SW 1271 (cell line): ENCODE data around the gene ELF2.
A peak's percentile ranks its signal among the peaks of the same experiment; 100 is the strongest.
"Not testable (repeated sequence)": the region's sequence is repeated elsewhere in the genome, so short reads cannot be mapped to it uniquely, and the experiment has no call there.

Experiments
- DNase-seq, 2 experiments: peaks; one replicate each; lab custom pipeline; 2025; lab: John Stamatoyannopoulos, UW

ELF2 gene

DNA sequence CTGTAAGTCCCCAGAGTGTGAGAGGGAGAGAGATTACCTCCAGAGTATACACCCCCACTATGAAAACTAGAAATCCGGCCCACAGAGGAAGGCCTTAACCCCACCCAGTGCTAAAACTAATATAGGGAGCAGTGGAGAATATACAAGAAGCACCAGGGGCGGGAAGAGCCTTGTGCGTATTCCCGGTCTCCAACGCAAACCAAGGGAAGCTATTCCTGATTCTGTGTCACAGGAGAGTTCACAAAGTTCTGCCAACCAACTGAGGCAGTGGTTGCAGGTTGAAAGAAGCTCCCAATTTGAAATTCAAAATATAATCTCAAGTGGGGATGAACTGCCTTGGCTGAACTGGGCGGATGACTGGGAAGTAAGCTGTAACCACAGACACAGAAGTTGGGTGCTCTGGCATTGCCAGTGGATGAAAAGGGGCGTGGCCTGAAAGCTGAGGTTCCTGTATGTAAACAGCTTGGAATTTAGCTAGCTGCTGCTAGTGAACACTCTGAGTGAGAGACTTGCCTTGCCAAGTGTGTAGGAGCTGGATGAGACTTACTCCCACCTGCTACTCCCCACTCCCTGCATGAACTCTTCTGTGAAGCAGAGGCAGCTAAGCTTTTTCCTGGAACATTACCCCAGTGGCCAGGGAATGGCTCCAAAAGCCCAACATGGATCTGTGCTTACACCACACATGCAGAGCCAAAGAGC, 32.7 kb downstream of the ELF2 start:
- DNase-seq: peak in 1 of 2 experiments; percentile 8

DNA sequence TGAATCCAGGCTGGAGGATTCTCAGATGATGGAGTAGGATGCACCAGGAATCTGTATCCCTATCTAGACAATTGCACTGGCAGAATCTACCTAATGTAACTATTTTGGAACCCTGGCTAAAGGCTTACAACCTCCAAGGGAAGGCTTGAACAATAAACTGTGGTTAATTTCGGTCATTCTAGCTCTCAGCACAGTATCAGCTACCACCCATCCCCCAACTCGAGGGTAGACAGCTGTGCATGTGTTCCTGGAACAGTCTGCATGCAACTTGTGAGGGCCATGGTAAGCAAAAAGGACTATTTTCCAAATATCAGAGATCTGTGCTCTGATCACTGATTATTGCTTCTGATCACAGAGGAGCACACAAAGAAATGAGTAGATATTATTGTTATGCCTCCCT, 34.0 kb downstream of the ELF2 start:
- DNase-seq: no peak

GRCh38 chr4:139142087-139142486, 34.9 kb downstream of the ELF2 start:
- no peak for DNase-seq

GRCh38 chr4:139137763-139138162, 39.3 kb downstream of the ELF2 start:
- no peak for DNase-seq

- no peak for DNase-seq
Measured at GRCh38 chr4:139134403-139134802, 42.6 kb downstream of the ELF2 start.

DNA sequence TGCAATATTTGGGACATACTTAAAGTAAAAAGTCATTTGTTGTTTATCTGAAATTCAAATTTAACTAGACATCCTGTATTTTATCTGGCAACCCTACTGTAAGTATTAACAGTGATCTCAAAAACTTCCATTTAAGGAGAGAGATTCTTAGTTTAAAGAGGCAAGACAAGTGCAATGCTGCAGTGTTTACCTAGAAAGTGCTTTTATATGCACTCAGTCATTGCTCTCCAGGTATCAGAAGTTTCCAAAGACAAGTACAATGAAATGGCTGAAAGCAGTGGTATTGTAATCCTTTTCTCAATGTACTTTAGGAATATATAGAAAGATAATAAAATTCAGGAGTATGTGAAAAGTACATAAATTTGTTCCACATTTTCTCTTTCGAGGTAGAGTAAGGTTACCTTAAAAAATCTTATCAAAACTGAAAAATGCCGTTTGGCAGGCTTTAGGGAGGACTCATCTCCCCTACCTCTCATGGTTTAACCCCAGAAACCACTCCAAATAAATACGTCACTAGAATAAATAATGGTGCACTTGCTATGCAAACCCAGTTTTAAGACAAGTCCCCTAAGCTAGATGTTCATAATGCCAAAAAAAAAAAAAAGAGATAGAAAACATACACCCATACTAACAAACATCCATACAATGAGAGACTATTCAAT, 45.7 kb downstream of the ELF2 start:
- DNase-seq: no peak

DNA sequence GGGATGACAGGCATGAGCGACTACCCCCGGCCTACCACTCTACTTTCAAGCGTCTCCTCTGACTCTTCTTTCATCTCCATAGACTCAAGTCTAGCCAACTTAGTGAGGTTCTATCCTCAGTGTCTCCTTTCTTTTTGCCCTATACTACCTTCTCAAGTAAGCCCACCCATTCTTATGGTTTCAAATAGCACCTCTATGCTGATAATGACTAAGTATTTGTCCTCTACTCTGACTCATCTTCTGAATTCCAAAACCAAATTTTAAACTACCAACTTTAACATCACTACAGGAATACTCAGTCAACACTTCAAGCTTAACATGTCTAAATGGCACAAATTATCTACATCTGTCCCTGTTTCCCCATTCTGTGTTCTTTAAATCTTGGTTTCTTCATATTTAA, 47.8 kb downstream of the ELF2 start:
- no peak for DNase-seq

DNA sequence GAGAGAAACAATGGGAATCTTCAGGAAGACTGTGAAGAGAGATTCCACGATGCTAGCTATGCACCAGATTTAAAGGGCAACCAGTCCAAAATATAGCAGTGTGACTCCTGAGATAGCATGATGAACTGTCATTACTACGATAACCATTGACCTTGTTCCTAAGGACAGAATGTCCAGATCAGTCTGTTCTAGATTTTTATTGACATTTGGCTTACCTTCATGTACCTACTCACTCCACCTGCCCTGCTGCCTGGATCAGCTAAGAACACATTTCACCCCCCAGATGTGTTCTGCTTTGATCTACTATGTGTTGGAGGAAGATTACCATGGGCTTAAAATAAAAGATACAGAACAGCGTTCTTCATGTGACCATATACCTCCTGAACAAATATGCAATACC, 50.1 kb downstream of the ELF2 start:
- DNase-seq: no peak

DNA sequence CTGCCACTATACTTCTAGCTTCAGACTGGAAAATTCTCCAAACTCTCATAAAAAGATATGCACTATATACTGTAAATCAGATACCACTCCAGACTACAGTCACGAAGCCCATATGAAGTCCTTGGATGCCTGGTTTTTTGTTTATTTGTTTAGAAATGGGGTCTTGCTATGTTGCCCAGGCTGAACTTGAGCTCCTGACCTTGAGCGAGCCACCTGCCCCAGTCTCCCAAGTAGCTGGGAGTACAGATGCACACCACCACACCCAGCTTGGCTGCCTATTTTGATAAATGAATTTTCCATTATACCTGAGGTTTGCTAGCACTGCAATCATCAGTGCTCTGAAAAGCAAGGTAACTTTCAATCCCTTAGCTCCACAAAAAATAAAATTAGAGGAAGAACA, 53.1 kb downstream of the ELF2 start:
- no peak for DNase-seq

GRCh38 chr4:139118365-139118764, 58.7 kb downstream of the ELF2 start:
- no peak for DNase-seq

DNA sequence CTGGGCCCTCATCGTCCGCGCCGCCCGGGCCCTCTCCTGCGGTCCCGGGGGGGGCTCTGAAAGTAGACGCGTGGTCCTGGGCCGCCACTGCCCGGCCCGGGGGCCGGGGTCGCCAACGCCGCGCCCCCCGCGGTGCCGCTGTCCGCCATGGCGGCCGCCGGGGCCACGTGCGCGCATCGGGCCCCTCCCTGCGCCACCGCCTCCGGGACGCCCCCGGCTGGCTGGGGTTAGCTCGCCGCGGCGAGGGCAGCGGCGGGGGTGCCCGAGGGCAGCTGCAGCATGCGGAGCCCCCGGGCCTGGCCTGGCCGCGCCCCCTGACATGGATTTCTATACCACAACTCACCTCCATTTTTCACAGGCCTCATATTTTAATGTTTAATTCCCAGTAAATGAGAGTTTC, 61.8 kb downstream of the ELF2 start:
- no peak for DNase-seq

DNA sequence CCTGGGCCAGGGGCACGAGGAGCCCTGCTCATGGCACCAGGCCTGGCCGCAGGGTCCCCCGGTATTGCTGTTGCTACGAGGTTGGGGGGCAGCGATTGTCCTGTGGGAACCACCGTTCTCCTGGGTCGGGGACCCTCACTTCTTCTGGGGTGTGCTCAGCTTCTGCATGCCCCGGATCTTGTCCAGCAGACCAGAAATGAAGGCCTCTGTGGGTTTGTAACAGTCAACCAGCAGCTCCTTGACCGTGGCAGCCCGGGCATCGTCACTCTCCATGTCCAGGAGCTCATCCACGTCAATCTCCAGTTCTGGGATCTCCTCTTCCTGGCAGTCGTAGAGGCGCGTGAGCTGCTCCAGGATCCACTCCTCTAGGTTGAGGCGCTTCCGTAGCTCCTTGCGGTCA, 62.2 kb downstream of the ELF2 start:
- not testable (repeated sequence) for DNase-seq

GRCh38 chr4:139112650-139113049, 64.4 kb downstream of the ELF2 start:
- no peak for DNase-seq

GRCh38 chr4:139108567-139109128, 68.4 kb downstream of the ELF2 start:
- DNase-seq: no peak

GRCh38 chr4:139099366-139099982, 77.5 kb downstream of the ELF2 start:
- DNase-seq: peak; percentile 11 to 57

DNA sequence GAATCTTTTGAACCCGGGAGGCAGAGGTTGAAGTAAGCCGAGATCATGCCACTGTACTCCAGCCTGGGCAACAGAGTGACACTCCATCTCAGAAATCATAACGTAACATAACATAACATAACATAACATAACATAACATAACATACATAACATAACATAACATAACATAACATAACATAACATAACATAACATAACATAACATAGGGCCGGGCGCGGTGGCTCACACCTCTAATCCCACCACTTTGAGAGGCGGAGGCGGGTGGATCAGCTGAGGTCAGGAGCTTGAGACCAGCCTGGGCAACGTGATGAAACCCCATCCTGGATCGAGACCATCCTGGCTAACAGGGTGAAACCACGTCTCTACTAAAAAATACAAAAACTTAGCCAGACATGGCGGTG, 84.7 kb downstream of the ELF2 start:
- no peak for DNase-seq

GRCh38 chr4:139085141-139085540, 91.9 kb downstream of the ELF2 start:
- peak in 1 of 2 experiments; percentile 11 for DNase-seq

DNA sequence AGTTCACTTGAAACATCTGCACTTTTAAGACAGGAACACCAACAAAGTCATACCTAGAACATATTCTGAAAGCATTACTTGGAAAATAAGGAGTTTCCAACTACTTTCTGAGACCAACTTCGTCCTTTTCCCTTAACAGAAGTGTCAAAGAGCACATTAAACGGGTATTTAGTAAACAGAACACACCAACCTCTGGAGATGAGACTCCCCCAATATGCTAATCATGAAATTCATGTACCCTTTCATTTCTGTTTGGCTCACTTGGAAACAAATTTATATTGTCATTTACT, 92.3 kb downstream of the ELF2 start:
- DNase-seq: peak in 1 of 2 experiments; percentile 24

DNA sequence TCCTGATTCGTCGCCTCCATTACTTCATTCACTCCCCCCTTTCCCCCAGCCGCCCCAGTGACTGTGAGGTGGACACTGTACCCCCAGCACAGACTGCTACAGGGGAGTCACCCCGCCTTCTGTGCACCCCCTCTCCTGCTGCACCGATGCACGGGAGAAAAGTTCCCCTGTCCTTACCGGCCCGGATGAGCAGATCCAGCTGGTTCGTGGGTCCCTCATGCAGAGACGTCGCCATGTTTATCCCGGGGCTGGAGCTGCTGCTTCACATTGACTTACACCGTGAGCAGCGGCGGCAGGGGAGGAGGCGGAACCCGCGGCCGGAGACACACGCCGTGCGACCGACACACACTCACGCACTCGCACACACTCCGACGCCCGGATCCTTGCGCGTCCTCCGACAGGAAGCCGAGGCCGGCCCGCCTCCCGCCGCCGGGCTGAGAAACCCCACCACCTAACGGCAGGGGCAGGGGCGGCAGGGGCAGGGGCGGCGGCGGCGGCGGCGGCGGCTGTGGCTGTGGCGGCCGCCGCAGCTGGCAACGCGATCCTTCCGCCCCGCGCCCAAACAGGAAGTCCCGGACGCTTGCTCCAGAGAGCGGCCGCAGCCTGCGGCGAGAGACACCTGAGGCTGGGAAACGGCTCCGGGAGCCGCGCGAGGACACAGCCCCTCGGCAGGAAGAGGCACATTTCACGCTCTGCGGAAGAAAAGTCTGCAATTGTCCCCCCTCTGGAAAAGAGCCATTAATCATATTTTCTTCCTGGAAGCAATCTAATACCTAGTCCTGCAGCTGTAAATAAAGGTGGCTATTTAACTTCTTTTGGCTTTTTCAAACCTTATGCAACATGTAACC, 92.8 kb downstream of the ELF2 start:
- peak; percentile 40 to 75 for DNase-seq

GRCh38 chr4:139083607-139083955, 93.4 kb downstream of the ELF2 start:
- DNase-seq: no peak

DNA sequence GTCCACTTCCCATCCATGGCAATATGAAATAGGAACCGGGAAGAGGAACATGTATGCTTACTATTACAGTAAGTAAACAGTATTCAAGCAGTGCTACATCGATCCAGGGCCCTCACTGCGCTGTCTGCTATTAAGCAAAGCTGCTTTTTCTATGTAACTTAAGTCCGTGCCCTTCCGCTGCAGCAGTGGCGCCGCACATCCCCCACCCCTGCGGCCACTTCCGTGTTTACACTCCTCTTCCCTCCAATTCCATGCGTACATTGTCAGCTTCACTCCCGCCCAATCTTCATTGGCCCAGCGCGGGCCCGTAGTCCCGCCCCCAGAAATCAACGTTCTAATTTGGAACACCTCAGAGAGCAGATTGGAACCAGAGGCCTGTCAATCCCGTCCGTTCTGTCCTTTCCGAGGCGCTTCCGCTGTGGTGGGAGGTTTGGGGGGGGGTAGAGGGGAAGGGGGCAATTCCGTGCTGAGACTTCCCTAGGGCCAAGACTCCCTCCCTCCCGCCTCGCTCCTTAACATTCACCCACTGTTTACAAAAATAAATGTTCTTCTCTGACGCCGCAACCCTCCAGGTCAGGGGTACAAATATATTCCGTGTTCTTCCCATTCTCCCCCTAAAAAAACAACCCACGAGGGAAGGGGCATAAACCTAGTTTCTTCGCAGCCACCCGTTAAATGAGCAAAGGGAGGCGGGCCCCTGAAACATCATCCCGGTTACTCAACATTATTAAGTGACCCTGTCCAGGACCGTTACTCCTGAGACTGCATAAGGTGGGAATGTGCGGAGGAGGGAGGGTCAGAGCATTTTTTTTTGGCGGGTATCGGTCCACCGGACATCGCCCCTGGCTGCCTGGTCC, 94.0 kb downstream of the ELF2 start:
- peak; percentile 84 to 95 for DNase-seq
